ENCODE data around the gene LEP.

LEP gene

GRCh38 chr7:128243273-128243672, 2.2 kb downstream of the LEP start:
- TF ChIP-seq CTCF (IDR thresholded peaks at IDR 0.05; ENCODE audit: insufficient read depth, low read depth, low read length, missing control alignments): no peak
- DNase-seq (ENCODE audit: low read depth): no peak
- H3K4me3 ChIP-seq (ENCODE audit: low read length): no peak overlapping the region

- no peak overlapping the region for H3K4me3 ChIP-seq (ENCODE audit: low read length)
- TF ChIP-seq CTCF (IDR thresholded peaks at IDR 0.05; ENCODE audit: insufficient read depth, low read depth, low read length, missing control alignments): no peak
- DNase-seq (ENCODE audit: low read depth): no peak
Measured at GRCh38 chr7:128244861-128245260, 3.8 kb downstream of the LEP start.

GRCh38 chr7:128247108-128247507, 6.0 kb downstream of the LEP start:
- no peak overlapping the region for H3K4me3 ChIP-seq (ENCODE audit: low read length)
- no peak for DNase-seq (ENCODE audit: low read depth)
- TF ChIP-seq CTCF (IDR thresholded peaks at IDR 0.05; ENCODE audit: insufficient read depth, low read depth, low read length, missing control alignments): no peak

- peak; percentile 75 for DNase-seq (ENCODE audit: low read depth)
- no peak overlapping the region for H3K4me3 ChIP-seq (ENCODE audit: low read length)
- no peak for TF ChIP-seq CTCF (IDR thresholded peaks at IDR 0.05; ENCODE audit: insufficient read depth, low read depth, low read length, missing control alignments)
Measured at GRCh38 chr7:128247640-128248194, 6.6 kb downstream of the LEP start.

- no peak for TF ChIP-seq CTCF (IDR thresholded peaks at IDR 0.05; ENCODE audit: insufficient read depth, low read depth, low read length, missing control alignments)
- DNase-seq (ENCODE audit: low read depth): no peak
- H3K4me3 ChIP-seq (ENCODE audit: low read length): no peak overlapping the region
Measured at GRCh38 chr7:128251337-128251736, 10.3 kb downstream of the LEP start.

GRCh38 chr7:128253701-128254100, 12.6 kb downstream of the LEP start:
- no peak for DNase-seq (ENCODE audit: low read depth)
- no peak for TF ChIP-seq CTCF (IDR thresholded peaks at IDR 0.05; ENCODE audit: insufficient read depth, low read depth, low read length, missing control alignments)
- H3K4me3 ChIP-seq (ENCODE audit: low read length): no peak overlapping the region

GRCh38 chr7:128254470-128254869, 13.4 kb downstream of the LEP start:
- H3K4me3 ChIP-seq (ENCODE audit: low read length): no peak overlapping the region
- TF ChIP-seq CTCF (IDR thresholded peaks at IDR 0.05; ENCODE audit: insufficient read depth, low read depth, low read length, missing control alignments): no peak
- no peak for DNase-seq (ENCODE audit: low read depth)

Data from epithelial cell of esophagus (primary cell).